ENCODE measurements around the gene PTX4.

The PTX4 gene

GRCh38 chr16:1459967-1460366 lies 28.8 kb downstream of the PTX4 start:
- DNase-seq (ENCODE audit: low spot score) = no peak

DNA sequence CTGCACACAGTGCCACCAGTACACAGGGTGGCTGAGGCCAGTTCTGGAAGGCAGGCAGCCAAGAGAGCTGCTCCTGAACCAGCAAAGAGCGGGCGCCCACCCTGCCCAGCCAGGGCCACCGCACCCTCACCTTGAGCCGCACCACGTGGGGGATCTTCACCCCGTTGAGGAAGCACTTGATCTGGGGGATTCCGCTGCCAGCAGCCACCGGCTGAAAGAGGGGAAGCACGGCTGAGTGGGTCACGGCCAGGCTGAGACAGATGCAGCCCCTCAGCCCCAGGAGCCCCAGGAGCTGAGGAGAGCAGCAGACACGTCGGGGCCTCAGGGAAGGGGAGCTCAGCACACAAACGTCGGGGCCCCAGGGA lies 29.8 kb downstream of the PTX4 start:
- DNase-seq (ENCODE audit: low spot score) = peak; percentile 82

DNA sequence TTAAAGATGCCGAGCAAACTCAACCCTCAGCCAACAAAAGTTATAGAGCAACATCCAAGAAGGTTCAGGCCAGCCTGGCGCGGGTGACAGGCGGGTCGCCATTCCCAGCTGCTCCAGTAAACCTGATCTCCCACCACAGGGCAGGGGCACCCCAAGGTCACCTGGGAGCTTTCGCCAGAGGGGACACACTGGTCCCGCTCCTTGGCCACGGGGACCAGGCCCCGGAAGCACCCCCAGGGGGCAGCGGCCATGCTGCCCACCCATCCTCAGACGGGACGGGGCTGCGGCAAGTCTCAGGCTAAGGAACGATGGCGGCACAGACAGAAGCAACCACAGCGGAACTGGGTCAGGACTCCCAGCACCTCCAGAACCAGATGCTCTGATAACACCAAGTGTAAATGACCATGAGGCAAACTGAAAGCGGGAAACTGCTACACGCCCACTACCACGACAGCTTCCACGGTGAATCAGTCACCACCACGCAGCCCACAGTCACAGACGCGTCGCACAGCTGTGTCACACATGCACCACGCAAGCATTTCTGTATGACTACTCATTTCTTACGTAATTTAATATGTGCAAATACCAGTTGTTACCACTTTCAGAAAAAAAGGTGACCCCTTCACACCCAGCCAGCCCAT lies 30.3 kb downstream of the PTX4 start:
- DNase-seq (ENCODE audit: low spot score) = no peak

GRCh38 chr16:1457489-1458245 lies 31.1 kb downstream of the PTX4 start:
- DNase-seq (ENCODE audit: low spot score) = no peak

DNA sequence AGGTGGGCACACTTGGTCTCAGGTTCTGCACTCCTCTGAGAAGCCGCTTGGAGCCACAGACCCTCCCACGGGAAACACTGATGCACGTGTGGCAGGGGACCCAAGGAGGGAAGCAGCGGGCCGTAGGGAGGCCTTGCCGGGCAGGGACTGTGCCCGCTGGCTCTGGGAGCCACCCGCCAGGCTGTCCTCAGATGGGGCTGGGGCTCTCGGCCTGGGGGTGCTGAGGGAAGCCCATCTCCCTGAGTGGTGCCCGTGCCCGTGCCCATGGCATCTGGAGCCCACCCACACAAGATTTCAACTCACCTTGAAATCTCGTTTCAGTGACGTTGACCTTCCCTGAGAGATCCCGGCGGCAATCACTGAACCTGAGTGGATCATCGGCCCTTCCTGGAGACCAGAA lies 31.8 kb downstream of the PTX4 start:
- no peak for DNase-seq (ENCODE audit: low spot score)

DNA sequence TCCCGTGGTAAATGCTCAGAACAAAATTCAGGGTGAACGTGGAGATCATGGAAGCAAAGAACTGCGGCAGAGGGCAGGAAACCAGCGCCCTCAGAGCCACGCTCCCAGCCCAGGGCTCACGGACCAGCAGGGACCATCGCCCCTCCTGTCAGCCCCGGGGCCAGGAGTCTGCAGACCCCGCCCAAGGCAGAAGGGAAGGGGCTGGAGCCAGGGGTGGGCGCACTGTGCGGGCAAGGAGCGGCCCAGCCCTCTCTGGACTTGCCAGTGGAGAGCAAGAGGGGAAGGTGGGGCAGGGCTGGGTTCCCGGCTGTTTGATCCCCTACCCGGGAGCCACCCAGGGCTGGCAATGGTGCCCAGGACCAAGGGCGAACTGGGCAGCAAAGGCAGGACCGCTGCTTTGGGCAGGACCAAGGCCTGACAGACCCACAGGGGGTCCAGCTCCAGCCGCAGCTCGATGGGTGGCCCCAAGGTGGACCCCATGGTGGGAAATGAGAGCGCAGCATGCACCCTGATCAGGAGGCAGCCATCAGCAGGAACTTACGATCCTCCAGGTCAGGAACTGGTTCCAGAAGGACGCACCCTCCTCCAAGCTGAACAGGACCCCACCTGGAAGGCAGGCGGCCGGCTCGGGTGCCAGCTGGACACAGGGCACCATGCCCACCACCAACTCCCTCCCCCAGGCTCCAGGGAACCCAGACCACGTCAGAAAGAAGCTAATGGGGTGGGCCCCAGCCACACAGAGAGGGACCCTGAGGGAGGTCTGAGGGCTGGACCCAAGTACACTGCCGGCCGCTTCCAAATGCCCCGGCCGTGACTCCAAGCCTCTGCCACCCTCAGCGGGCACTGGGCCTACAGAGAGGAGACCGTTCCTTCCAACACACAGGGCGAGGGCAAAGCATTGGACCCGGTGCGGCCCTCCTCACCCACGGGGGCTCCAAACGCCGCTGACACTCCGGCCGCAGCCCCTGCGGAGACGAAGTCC lies 33.3 kb downstream of the PTX4 start:
- no peak for DNase-seq (ENCODE audit: low spot score)

- no peak for DNase-seq (ENCODE audit: low spot score)
Observed at GRCh38 chr16:1454561-1454960, 34.2 kb downstream of the PTX4 start.

DNA sequence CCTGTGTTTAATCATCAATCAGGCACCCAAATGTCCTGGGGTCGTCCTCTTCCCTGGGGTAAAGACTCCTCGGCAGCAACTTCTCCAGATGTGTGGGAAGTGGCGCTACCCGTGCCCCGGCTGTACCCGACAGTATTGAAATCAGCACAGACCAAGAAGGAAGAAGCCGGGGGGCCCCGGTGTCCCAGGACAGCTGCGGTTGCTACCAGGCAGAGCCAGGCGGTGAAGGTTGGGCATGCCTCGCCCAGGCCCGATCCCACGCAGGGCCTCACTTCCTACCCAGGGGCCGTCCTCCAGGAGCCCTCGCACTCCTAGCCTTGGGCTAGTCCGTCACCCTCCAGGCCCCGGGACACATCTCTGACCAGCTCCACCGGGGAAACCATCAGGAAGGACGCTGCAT lies 35.4 kb downstream of the PTX4 start:
- no peak for DNase-seq (ENCODE audit: low spot score)

GRCh38 chr16:1452530-1452929 lies 36.2 kb downstream of the PTX4 start:
- no peak for DNase-seq (ENCODE audit: low spot score)

DNA sequence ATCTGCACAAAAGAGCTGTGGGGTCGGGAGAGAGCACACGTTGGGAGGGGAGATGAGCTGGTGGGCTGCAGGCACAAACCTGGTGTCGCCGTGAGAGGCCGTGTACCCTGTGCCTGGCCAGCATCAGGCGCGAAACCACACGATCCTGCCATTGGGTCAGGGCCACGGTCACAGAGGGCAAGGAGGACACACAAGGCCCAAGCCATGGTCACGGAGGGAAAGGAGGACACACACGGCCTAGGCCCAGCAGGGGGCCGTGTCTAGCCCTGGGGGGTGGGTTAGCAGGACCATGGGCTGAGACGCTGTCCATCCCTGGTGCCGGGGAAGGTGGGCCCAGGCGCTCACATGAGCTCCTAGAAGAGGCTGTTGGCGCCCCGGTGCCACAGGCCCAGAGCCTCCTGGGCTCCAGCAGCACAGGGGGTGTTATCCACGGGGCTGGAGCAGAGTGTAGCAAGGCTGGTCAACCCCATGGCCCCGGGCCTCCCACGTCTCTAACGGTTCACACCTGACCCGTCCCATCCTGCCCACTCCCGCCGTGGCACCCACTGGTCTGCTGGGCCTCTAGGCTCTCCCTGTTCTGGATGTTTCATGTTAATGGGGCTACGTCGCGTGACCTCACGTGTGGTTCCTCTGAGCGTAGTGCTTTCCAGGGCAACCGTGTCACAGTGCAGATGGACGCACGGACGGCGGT lies 36.9 kb downstream of the PTX4 start:
- DNase-seq (ENCODE audit: low spot score) = no peak

- DNase-seq (ENCODE audit: low spot score) = no peak
Observed at GRCh38 chr16:1450841-1451240, 37.9 kb downstream of the PTX4 start.

DNA sequence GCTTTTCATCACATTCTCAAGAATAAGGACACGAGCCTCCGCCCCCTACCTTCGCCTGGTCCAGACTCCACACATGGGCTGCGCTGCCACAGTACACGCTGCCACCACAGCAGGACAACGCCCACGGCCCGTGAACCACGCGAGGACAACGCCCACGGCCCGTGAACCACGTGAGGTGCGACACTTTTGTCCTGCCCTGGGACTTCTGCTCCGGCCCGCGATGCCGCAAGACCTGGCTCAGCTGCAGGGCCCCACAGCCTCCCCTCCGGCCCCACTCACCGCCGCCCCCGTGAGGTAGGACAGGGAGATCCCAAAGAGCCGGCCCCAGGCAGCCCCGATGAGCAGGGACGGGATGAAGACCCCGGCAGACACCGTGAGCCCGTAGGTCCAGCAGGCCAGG lies 38.5 kb downstream of the PTX4 start:
- no peak for DNase-seq (ENCODE audit: low spot score)

DNA sequence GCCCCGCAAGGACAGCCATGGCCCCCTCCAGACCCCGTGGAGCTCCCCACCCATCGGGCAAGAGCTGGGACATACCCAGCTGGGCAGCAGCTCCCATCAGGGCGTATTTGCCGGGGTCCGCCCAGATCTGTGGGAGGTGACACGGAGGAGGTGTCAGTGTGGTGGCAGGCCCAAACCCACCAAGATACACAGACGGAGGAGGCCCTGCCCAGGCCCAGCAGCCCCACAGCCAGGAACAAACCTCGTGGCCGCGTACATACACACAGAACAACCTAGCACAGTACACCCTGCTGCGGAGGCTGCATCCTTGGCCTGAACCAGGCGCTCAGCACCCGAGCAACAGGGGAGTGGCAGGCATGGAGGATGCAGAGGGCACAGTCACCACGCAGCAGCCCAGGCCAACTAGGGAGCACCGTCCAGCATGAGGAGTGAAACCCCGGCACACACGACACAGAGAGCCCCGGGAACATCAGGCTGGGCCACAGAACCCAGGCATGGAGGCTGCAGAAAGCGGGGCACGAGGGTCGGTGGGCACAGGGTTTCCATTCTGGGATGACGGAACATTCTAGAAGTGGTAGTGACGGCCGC lies 39.4 kb downstream of the PTX4 start:
- no peak for DNase-seq (ENCODE audit: low spot score)

DNA sequence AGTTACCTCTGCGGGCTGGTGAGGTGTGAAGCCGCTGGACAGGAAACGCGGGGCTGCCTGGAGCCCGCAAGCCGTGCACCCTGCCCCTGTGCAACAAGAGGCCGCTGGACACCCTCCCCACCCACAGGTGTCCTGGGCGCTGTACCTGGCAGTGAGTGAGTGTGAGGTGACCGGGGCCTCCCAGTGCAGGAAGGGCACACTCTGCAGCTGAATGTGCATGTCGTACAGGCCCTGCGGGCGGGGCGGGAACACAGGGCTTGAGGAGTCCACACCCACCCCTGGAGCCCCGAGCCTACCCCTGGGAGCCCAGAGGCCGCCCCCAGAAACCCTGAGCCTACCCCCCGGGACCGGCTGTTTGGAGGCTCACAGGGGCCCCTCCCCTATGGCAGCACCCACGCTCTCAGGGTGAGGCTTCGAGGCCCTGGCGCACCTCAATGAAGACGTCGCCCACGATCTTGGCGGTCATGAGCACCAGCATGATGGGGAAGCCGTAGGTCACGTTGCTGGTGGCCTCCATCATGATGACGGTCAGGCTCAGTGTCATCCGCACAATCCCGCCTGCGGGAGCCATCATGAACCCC lies 40.1 kb downstream of the PTX4 start:
- DNase-seq (ENCODE audit: low spot score) = no peak

- no peak for DNase-seq (ENCODE audit: low spot score)
Observed at GRCh38 chr16:1447965-1448364, 40.8 kb downstream of the PTX4 start.

GRCh38 chr16:1446296-1447080 lies 42.3 kb downstream of the PTX4 start:
- DNase-seq (ENCODE audit: low spot score) = no peak

- no peak for DNase-seq (ENCODE audit: low spot score)
Observed at GRCh38 chr16:1445518-1446203, 43.1 kb downstream of the PTX4 start.

DNA sequence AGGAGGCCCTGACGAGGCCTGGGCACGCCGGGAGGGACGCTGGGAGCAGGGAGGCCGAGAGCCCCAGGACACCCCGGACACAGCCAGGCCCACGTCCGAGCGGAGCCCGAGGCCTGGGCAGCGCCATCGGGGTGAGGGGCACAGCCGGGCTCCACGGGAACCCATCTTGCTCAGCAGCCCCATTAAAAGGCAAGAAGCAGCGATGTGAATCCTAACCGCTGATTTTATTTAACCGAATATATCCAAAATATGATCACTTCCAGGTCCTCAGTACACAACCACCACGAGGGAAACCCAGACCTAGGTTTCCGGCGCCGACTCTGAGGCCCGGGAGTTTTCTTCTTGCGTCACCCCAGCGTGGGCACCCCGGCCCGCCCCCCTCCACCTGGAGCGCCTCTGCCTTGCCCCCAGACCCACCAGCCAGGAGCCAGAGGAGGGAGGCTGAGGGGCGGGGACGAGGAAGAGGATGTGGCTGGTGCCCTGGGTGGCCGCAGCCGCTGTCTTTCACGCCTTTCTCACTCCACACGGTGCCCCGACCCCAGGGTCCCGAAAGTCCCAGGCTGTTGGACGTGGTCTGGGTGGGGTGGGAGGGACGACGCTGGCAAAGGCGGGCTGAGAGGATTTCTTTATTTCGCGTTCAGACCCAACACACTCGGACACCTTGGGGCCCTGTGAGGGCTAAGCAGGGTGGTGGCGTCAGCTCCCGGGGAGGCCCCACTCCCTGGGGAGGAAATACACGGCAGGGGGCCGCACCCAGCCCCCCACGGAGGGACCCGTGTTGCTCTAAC lies 43.8 kb downstream of the PTX4 start:
- peak; percentile 39 for DNase-seq (ENCODE audit: low spot score)
